ENCODE data around the gene SENP3. TPM values are rescaled to one million over a fixed set of nuclear protein-coding genes. Genes with fewer than 3 reads are reported as not detected.
A peak's percentile ranks its signal among the peaks of the same experiment; 100 is the strongest.

The SENP3 gene
- total RNA-seq, 1 experiment from 2014 or later = 83.1 TPM

DNA sequence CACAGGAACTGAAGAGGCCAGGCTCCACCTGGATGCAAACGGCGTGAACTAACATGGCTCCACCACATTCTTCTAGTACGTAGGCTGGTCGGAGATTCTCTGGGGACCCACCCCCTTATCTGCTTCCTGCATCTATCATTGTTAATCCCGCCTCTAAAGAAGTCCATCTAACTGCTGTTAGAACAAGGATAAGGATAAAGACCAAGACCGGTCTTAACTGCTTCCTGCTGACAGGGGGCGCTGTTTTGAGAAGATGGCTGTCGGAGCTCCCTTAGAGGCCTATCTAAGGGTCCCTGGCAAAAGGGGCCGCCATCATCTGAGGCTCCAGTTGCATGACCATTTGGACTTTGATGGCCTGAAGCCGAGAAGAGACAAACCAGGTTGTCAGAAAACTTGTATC, 38.7 kb upstream of the SENP3 start:
- no peaks in the 10 kb centered on the region for H3K79me1 ChIP-seq (ENCODE audit: insufficient read depth, low read depth, low read length, poor library complexity, severe bottlenecking)
- H2BK5ac ChIP-seq (ENCODE audit: insufficient read length, low read length) = no peak overlapping the region
- no peak overlapping the region for H2AK5ac ChIP-seq (ENCODE audit: insufficient read length, low read length)
- peak; percentile 93 for DNase-seq
- no peaks in the 10 kb centered on the region for H3K4me1 ChIP-seq (ENCODE audit: insufficient read depth, low read length)
- no peaks in the 10 kb centered on the region for H3K23me2 ChIP-seq (ENCODE audit: insufficient read length, low read depth, low read length, poor library complexity, severe bottlenecking)
- no peak overlapping the region for H4K5ac ChIP-seq (ENCODE audit: insufficient read length, low read depth, low read length)
- H3K27ac Mint-ChIP-seq = peak overlapping the region in 2 of 3 experiments; percentile 66 to 86; a peak in 4 of 7 replicates
- peaks cover 10% of the 10 kb centered on the region for H3K27me3 Mint-ChIP-seq (ENCODE audit: low read depth)
- H3K4ac ChIP-seq (ENCODE audit: low read depth, low read length) = no peak overlapping the region
- no peak overlapping the region for H2BK20ac ChIP-seq (ENCODE audit: low read depth, low read length, poor library complexity, severe bottlenecking)
- H3K27me3 ChIP-seq (ENCODE audit: insufficient read depth, low read length) = no peaks in the 10 kb centered on the region
- H4K91ac ChIP-seq (ENCODE audit: insufficient read length, low read depth, low read length) = no peak overlapping the region
- no peak overlapping the region for H2BK12ac ChIP-seq (ENCODE audit: insufficient read length, low read depth, low read length)
- no peak overlapping the region for H3K9ac ChIP-seq (ENCODE audit: extremely low read depth, insufficient read length, low read length)
- no peak overlapping the region for H3K18ac ChIP-seq (ENCODE audit: insufficient read length, low read depth, low read length)
- H3K9me3 Mint-ChIP-seq = peaks cover 14 to 17% of the 10 kb centered on the region in 2 experiments
- no peak overlapping the region for H3T11ph ChIP-seq (ENCODE audit: low read length)
- H3K14ac ChIP-seq (ENCODE audit: insufficient read depth, low read length) = no peak overlapping the region
- peaks cover 4% of the 10 kb centered on the region in 2 experiments; a peak in 3 of 4 replicates for H3K4me1 Mint-ChIP-seq
- H3K27ac ChIP-seq (ENCODE audit: insufficient read length, low read depth, low read length) = no peak overlapping the region
- no peak overlapping the region for H2BK15ac ChIP-seq (ENCODE audit: low read depth, low read length)
- no peak overlapping the region for H3K56ac ChIP-seq (ENCODE audit: insufficient read length, low read depth, low read length)
- no peak overlapping the region for H4K8ac ChIP-seq (replicated peaks; ENCODE audit: insufficient read length, low read depth, low read length)
- H3K9me3 ChIP-seq (ENCODE audit: control insufficient read depth, low read depth, low read length) = no peaks in the 10 kb centered on the region
- H3K4me2 ChIP-seq (ENCODE audit: insufficient read depth, insufficient read length, low read length) = no peak overlapping the region
- no peak overlapping the region for H2BK120ac ChIP-seq (ENCODE audit: low read depth, low read length, poor library complexity, severe bottlenecking)
- H3K36me3 Mint-ChIP-seq (ENCODE audit: insufficient read depth in 1 of 3, low read depth in 3 of 3) = peaks cover 3 to 11% (median 6%) of the 10 kb centered on the region in 3 experiments; a peak in 5 of 7 replicates
- peak overlapping the region in 1 of 2 experiments; percentile 31; a peak in 1 of 5 replicates for H3K4me3 Mint-ChIP-seq
- H2AFZ ChIP-seq (ENCODE audit: low read length) = no peak overlapping the region
- no peaks in the 10 kb centered on the region for H3K79me2 ChIP-seq (ENCODE audit: insufficient read depth, low read length)
- H3K23ac ChIP-seq (ENCODE audit: insufficient read length, low read depth, low read length) = no peak overlapping the region
- TF ChIP-seq, protein P1, sequence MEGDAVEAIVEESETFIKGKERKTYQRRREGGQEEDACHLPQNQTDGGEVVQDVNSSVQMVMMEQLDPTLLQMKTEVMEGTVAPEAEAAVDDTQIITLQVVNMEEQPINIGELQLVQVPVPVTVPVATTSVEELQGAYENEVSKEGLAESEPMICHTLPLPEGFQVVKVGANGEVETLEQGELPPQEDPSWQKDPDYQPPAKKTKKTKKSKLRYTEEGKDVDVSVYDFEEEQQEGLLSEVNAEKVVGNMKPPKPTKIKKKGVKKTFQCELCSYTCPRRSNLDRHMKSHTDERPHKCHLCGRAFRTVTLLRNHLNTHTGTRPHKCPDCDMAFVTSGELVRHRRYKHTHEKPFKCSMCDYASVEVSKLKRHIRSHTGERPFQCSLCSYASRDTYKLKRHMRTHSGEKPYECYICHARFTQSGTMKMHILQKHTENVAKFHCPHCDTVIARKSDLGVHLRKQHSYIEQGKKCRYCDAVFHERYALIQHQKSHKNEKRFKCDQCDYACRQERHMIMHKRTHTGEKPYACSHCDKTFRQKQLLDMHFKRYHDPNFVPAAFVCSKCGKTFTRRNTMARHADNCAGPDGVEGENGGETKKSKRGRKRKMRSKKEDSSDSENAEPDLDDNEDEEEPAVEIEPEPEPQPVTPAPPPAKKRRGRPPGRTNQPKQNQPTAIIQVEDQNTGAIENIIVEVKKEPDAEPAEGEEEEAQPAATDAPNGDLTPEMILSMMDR (conservative IDR thresholded peaks at IDR 0.05) = peak; percentile 83
- no peaks in the 10 kb centered on the region for H4K20me1 ChIP-seq (ENCODE audit: control insufficient read depth, insufficient read depth, insufficient read length)
- no CpG with 5 or more reads among the region's 10 CpGs for WGBS (ENCODE audit: extremely low coverage, insufficient read length, low lambda C conversion rate)
